Measurements from ENCODE around the gene SPATS2.
"Not testable (repeated sequence)": the region's sequence is repeated elsewhere in the genome, so short reads cannot be mapped to it uniquely, and the experiment has no call there.

DNA sequence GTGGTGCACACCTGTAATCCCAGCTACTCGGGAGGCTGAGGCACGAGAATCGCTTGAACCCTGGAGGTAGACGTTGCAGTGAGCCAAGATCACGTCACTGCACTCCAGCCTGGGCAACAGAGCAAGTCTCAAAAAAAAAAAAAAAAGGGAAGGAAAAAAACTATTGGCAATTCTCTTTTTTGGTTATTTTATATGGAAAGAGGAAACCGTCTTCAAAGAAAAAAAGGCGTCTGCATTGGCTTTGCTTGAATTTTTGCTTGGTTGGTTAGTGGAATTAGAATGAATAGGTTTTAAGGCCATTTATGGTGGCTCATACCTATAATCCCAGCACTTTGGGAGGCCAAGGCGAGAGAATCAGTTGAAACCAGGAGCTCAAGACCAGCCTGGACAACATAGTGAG, 142.4 kb downstream of the SPATS2 start:
- TF ChIP-seq, protein P1, sequence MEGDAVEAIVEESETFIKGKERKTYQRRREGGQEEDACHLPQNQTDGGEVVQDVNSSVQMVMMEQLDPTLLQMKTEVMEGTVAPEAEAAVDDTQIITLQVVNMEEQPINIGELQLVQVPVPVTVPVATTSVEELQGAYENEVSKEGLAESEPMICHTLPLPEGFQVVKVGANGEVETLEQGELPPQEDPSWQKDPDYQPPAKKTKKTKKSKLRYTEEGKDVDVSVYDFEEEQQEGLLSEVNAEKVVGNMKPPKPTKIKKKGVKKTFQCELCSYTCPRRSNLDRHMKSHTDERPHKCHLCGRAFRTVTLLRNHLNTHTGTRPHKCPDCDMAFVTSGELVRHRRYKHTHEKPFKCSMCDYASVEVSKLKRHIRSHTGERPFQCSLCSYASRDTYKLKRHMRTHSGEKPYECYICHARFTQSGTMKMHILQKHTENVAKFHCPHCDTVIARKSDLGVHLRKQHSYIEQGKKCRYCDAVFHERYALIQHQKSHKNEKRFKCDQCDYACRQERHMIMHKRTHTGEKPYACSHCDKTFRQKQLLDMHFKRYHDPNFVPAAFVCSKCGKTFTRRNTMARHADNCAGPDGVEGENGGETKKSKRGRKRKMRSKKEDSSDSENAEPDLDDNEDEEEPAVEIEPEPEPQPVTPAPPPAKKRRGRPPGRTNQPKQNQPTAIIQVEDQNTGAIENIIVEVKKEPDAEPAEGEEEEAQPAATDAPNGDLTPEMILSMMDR (IDR thresholded peaks at IDR 0.05), result not testable (repeated sequence)
- TF ChIP-seq POLR2A (IDR thresholded peaks at IDR 0.05), result not testable (repeated sequence)

All from heart left ventricle (tissue), 13 donors.